WTC11 (cell line): ENCODE results near the gene ASCC3. TPM values are rescaled to one million over a fixed set of nuclear protein-coding genes. Genes with fewer than 3 reads are reported as not detected.

Experiments
- ATAC-seq: fragments of 200-7000 bp; cut with Tn5 transposase; 2 replicates; pipeline ENCODE4 v1.10.0; 2021; ENCODE audit warnings: mild to moderate bottlenecking, moderate library complexity
- CTCF ChIA-PET: fragments of 300-600 bp; sonication (Branson Sonifier 250); formaldehyde crosslinking; loops from one replicate; lab custom pipeline; 2021; ENCODE audit warnings: antibody characterized with exemption; lab: Charles Lee
- POLR2A ChIA-PET: fragments of 350-600 bp; sonication (Branson Sonifier 250); formaldehyde crosslinking; loops from one replicate; lab custom pipeline; 2021; ENCODE audit warnings: antibody characterized with exemption; lab: Charles Lee
- DNase-seq: peaks from one replicate; pipeline ENCODE4 v3.0.0; 2021; ENCODE audit warnings: low spot score
- H3K27ac Mint-ChIP-seq: 2 replicates; pipeline ENCODE4 v1.8.0; 2021; ENCODE audit warnings: mixed read lengths
- H3K27me3 Mint-ChIP-seq: 2 replicates; pipeline ENCODE4 v1.8.0; 2021; ENCODE audit warnings: low read depth, mild to moderate bottlenecking, moderate library complexity, mixed read lengths
- H3K36me3 Mint-ChIP-seq: 2 replicates; pipeline ENCODE4 v1.8.0; 2021; ENCODE audit warnings: mixed read lengths
- H3K4me1 Mint-ChIP-seq: 2 replicates; pipeline ENCODE4 v1.8.0; 2022; ENCODE audit warnings: mixed read lengths
- H3K4me3 Mint-ChIP-seq: 2 replicates; pipeline ENCODE4 v1.8.0; 2021; ENCODE audit warnings: mild to moderate bottlenecking, moderate library complexity, mixed read lengths
- H3K9me3 Mint-ChIP-seq: 2 replicates; pipeline ENCODE4 v1.8.0; 2021; ENCODE audit warnings: mixed read lengths
- CREM ChIP-seq: sonication (generic); formaldehyde crosslinking; IDR thresholded peaks from 2 replicates; pipeline ENCODE4 v1.8.1; 2022; ENCODE audit warnings: mild to moderate bottlenecking, missing genetic modification reagents, moderate library complexity
- EMX1 ChIP-seq: fragments of 250-450 bp; sonication (Bioruptor Pico); IDR thresholded peaks from 2 replicates; pipeline ENCODE4 v1.8.0; 2021; ENCODE audit warnings: mild to moderate bottlenecking
- FOXJ3 ChIP-seq: sonication (generic); formaldehyde crosslinking; IDR thresholded peaks from 2 replicates; pipeline ENCODE4 v1.9.0; 2021; ENCODE audit warnings: missing genetic modification reagents, mild to moderate bottlenecking, borderline replicate concordance
- FOXK1 ChIP-seq: sonication (generic); formaldehyde crosslinking; IDR thresholded peaks from 2 replicates; pipeline ENCODE4 v1.8.0; 2022; ENCODE audit warnings: mild to moderate bottlenecking, moderate library complexity, missing genetic modification reagents
- GTF2I ChIP-seq: fragments of 250-450 bp; sonication (Bioruptor Pico); conservative IDR thresholded peaks from 2 replicates; pipeline ENCODE4 v1.4.0; 2021; ENCODE audit warnings: mild to moderate bottlenecking
- HMGA2 ChIP-seq: fragments of 250-450 bp; sonication (Bioruptor Pico); IDR thresholded peaks from 2 replicates; pipeline ENCODE4 v1.4.0; 2021; ENCODE audit warnings: mild to moderate bottlenecking, moderate library complexity
- KAT7 ChIP-seq: sonication (generic); formaldehyde crosslinking; IDR thresholded peaks from 2 replicates; pipeline ENCODE4 v1.8.1; 2023; ENCODE audit warnings: missing genetic modification reagents, mild to moderate bottlenecking, borderline replicate concordance
- RELA ChIP-seq: sonication (generic); formaldehyde crosslinking; IDR thresholded peaks from 2 replicates; pipeline ENCODE4 v1.8.1; 2022; ENCODE audit warnings: missing genetic modification reagents, mild to moderate bottlenecking, borderline replicate concordance
- RORB ChIP-seq: fragments of 250-450 bp; sonication (Bioruptor Pico); IDR thresholded peaks from 2 replicates; pipeline ENCODE4 v1.9.0; 2021; ENCODE audit warnings: mild to moderate bottlenecking
- SP1 ChIP-seq: sonication (generic); formaldehyde crosslinking; conservative IDR thresholded peaks from 2 replicates; pipeline ENCODE4 v1.8.1; 2022; ENCODE audit warnings: missing genetic modification reagents
- ZBTB21 ChIP-seq: sonication (generic); formaldehyde crosslinking; IDR thresholded peaks from 2 replicates; pipeline ENCODE4 v1.8.1; 2023; ENCODE audit warnings: mild to moderate bottlenecking, missing genetic modification reagents, borderline replicate concordance
- ZNF121 ChIP-seq: sonication (generic); formaldehyde crosslinking; IDR thresholded peaks from 2 replicates; pipeline ENCODE4 v1.8.0; 2023; ENCODE audit warnings: missing genetic modification reagents
- ZNF396 ChIP-seq: fragments of 250-450 bp; sonication (Bioruptor Pico); IDR thresholded peaks from 2 replicates; pipeline ENCODE4 v1.8.0; 2021; ENCODE audit warnings: mild to moderate bottlenecking, moderate library complexity, borderline replicate concordance
- ZNF416 ChIP-seq: fragments of 250-450 bp; sonication (Bioruptor Pico); IDR thresholded peaks from 2 replicates; pipeline ENCODE4 v1.9.0; 2021; ENCODE audit warnings: mild to moderate bottlenecking, inconsistent platforms
- total RNA-seq: library from RNA; stranded (reverse); gene quantifications from 3 replicates; pipeline ENCODE4 v1.2.3, GENCODE V29; 2021
- TF ChIP-seq, protein P1 (sequence below): sonication (generic); formaldehyde crosslinking; IDR thresholded peaks from 2 replicates; pipeline ENCODE4 v1.8.1; 2023; ENCODE audit warnings: mild to moderate bottlenecking, moderate library complexity, missing genetic modification reagents
- TF ChIP-seq, protein P2 (sequence below): sonication (generic); formaldehyde crosslinking; IDR thresholded peaks from 2 replicates; pipeline ENCODE4 v1.8.1; 2023; ENCODE audit warnings: mild to moderate bottlenecking, missing genetic modification reagents, borderline replicate concordance
- TF ChIP-seq, protein P3 (sequence below): sonication (generic); formaldehyde crosslinking; IDR thresholded peaks from 2 replicates; pipeline ENCODE4 v1.8.0; 2022; ENCODE audit warnings: mild to moderate bottlenecking, missing genetic modification reagents
- TF ChIP-seq, protein P4 (sequence below): sonication (generic); formaldehyde crosslinking; IDR thresholded peaks from 2 replicates; pipeline ENCODE4 v1.8.0; 2022; ENCODE audit warnings: mild to moderate bottlenecking, missing genetic modification reagents
- TF ChIP-seq, protein P5 (sequence below): sonication (generic); formaldehyde crosslinking; IDR thresholded peaks from 2 replicates; pipeline ENCODE4 v1.8.0; 2022; ENCODE audit warnings: mild to moderate bottlenecking, missing genetic modification reagents
- TF ChIP-seq, protein P6 (sequence below): sonication (generic); formaldehyde crosslinking; IDR thresholded peaks from 2 replicates; pipeline ENCODE4 v1.8.1; 2022; ENCODE audit warnings: low read depth, missing genetic modification reagents, borderline replicate concordance
- TF ChIP-seq, protein P7 (sequence below): fragments of 250-450 bp; sonication (Bioruptor Pico); IDR thresholded peaks from 2 replicates; pipeline ENCODE4 v1.9.0; 2021; ENCODE audit warnings: mild to moderate bottlenecking

The ASCC3 gene
- total RNA-seq, 1 experiment from 2014 or later: 80.7 TPM

DNA sequence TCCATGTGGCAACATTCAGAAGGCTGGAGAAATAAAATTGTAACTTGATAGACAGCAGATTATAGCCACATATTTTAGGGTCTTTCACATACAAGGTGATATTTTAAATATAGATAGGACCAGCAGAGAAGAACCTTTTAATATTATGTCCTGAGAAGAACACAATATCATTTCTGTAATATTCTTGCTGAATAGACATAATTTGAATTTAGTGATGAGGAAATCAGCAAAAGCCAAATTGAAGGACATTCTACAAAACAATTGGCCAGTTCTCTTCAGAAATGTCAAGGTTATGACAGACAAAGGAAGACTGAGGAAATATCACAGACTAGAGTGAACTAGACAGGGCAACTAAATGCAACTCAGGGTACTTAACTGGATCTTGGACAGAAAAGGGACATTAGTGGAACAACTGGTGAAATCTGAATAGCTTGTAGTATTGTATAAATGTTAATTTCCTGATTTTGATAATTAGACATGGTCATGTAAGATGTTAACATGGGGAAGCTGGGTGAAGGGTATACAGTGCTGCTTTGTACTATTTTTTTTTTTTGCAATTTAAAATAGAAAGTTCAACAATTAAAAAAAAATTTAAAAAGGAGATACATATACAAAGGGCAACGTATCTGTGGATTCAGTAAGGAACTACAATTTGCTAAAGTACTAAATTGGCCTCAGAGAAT lies 281.9 kb downstream of the ASCC3 start (continued):
- TF ChIP-seq, protein P1, sequence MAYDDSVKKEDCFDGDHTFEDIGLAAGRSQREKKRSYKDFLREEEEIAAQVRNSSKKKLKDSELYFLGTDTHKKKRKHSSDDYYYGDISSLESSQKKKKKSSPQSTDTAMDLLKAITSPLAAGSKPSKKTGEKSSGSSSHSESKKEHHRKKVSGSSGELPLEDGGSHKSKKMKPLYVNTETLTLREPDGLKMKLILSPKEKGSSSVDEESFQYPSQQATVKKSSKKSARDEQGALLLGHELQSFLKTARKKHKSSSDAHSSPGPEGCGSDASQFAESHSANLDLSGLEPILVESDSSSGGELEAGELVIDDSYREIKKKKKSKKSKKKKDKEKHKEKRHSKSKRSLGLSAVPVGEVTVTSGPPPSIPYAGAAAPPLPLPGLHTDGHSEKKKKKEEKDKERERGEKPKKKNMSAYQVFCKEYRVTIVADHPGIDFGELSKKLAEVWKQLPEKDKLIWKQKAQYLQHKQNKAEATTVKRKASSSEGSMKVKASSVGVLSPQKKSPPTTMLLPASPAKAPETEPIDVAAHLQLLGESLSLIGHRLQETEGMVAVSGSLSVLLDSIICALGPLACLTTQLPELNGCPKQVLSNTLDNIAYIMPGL (CRISPR knock-in tag): no peak
- TF ChIP-seq RELA: no peak
- TF ChIP-seq RORB (CRISPR knock-in tag): no peak
- TF ChIP-seq, protein P2, sequence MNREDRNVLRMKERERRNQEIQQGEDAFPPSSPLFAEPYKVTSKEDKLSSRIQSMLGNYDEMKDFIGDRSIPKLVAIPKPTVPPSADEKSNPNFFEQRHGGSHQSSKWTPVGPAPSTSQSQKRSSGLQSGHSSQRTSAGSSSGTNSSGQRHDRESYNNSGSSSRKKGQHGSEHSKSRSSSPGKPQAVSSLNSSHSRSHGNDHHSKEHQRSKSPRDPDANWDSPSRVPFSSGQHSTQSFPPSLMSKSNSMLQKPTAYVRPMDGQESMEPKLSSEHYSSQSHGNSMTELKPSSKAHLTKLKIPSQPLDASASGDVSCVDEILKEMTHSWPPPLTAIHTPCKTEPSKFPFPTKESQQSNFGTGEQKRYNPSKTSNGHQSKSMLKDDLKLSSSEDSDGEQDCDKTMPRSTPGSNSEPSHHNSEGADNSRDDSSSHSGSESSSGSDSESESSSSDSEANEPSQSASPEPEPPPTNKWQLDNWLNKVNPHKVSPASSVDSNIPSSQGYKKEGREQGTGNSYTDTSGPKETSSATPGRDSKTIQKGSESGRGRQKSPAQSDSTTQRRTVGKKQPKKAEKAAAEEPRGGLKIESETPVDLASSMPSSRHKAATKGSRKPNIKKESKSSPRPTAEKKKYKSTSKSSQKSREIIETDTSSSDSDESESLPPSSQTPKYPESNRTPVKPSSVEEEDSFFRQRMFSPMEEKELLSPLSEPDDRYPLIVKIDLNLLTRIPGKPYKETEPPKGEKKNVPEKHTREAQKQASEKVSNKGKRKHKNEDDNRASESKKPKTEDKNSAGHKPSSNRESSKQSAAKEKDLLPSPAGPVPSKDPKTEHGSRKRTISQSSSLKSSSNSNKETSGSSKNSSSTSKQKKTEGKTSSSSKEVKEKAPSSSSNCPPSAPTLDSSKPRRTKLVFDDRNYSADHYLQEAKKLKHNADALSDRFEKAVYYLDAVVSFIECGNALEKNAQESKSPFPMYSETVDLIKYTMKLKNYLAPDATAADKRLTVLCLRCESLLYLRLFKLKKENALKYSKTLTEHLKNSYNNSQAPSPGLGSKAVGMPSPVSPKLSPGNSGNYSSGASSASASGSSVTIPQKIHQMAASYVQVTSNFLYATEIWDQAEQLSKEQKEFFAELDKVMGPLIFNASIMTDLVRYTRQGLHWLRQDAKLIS (CRISPR knock-in tag): no peak
- TF ChIP-seq, protein P3, sequence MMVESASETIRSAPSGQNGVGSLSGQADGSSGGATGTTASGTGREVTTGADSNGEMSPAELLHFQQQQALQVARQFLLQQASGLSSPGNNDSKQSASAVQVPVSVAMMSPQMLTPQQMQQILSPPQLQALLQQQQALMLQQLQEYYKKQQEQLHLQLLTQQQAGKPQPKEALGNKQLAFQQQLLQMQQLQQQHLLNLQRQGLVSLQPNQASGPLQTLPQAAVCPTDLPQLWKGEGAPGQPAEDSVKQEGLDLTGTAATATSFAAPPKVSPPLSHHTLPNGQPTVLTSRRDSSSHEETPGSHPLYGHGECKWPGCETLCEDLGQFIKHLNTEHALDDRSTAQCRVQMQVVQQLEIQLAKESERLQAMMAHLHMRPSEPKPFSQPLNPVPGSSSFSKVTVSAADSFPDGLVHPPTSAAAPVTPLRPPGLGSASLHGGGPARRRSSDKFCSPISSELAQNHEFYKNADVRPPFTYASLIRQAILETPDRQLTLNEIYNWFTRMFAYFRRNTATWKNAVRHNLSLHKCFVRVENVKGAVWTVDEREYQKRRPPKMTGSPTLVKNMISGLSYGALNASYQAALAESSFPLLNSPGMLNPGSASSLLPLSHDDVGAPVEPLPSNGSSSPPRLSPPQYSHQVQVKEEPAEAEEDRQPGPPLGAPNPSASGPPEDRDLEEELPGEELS (CRISPR knock-in tag): no peak

DNA sequence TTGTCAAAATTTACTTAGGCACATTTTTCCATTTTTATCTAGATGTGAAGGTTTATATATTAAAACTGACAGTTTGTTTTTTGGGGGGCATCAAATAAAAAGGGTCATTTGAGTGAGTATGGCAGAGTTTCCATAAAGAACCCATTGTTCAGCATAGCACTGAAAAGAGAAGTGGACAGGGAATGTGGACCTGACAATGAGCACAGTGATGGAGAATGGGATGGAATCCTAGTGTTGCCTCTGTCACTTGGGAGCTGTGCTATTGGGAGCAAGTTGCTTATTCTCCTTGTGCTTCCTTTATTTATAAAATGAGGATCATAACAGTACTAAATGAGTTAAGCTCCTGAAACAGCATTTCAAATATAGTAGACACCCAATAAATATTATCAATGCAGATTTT lies 285.7 kb downstream of the ASCC3 start:
- H3K4me3 Mint-ChIP-seq: no peak overlapping the region
- no peaks in the 10 kb centered on the region for H3K27me3 Mint-ChIP-seq
- no peak overlapping the region for H3K27ac Mint-ChIP-seq
- peaks cover 2% of the 10 kb centered on the region; the same call in 1 of the 2 replicates for H3K36me3 Mint-ChIP-seq
- CTCF ChIA-PET: no interaction called here
- TF ChIP-seq ZNF416 (CRISPR knock-in tag) (no peak), FOXJ3 (CRISPR knock-in tag) (no peak), SP1 (CRISPR knock-in tag) (no peak), KAT7 (CRISPR knock-in tag) (no peak), EMX1 (CRISPR knock-in tag) (no peak)
- TF ChIP-seq, protein P4, sequence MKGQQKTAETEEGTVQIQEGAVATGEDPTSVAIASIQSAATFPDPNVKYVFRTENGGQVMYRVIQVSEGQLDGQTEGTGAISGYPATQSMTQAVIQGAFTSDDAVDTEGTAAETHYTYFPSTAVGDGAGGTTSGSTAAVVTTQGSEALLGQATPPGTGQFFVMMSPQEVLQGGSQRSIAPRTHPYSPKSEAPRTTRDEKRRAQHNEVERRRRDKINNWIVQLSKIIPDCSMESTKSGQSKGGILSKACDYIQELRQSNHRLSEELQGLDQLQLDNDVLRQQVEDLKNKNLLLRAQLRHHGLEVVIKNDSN (CRISPR knock-in tag): no peak
- TF ChIP-seq, protein P5, sequence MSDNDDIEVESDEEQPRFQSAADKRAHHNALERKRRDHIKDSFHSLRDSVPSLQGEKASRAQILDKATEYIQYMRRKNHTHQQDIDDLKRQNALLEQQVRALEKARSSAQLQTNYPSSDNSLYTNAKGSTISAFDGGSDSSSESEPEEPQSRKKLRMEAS (CRISPR knock-in tag): no peak
- POLR2A ChIA-PET: no interaction called here
- H3K9me3 Mint-ChIP-seq: no peaks in the 10 kb centered on the region
- peaks cover 6% of the 10 kb centered on the region; the same call in 1 of the 2 replicates for H3K4me1 Mint-ChIP-seq
- DNase-seq (no peak), ATAC-seq (no peak)

DNA sequence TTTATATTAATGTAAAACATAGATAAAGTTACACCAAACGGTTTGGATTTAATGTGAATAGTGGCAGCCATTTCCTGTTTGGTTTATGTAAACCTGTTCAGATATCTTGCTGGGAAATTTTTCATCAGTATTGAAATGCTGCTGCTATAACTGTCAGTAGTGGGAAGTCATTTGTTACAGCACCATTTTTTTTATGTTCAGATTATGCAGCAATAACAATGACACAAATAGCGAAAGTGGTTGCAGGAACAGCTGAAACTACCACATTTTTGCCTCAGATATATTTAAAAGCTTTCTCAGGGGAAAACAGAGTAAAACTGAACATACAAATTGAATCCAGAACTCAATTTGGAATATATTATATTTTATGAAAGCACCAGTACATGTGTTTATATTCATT lies 287.6 kb downstream of the ASCC3 start:
- H3K4me1 Mint-ChIP-seq: peaks cover 6% of the 10 kb centered on the region; the same call in 1 of the 2 replicates
- no peak for DNase-seq
- no peaks in the 10 kb centered on the region for H3K27me3 Mint-ChIP-seq
- H3K36me3 Mint-ChIP-seq: peaks cover 16% of the 10 kb centered on the region
- no peak for ATAC-seq
- peaks cover 3% of the 10 kb centered on the region; the same call in 1 of the 2 replicates for H3K9me3 Mint-ChIP-seq
- ChIA-PET POLR2A (no interaction called here), CTCF (no interaction called here)
- H3K27ac Mint-ChIP-seq: no peak overlapping the region
- H3K4me3 Mint-ChIP-seq: no peak overlapping the region
- no peak for TF ChIP-seq ZNF121 (CRISPR knock-in tag)
- TF ChIP-seq ZBTB21 (CRISPR knock-in tag): no peak
- no peak for TF ChIP-seq CREM (CRISPR knock-in tag)
- no peak for TF ChIP-seq HMGA2
- TF ChIP-seq GTF2I (CRISPR knock-in tag): no peak
- TF ChIP-seq ZNF396 (CRISPR knock-in tag): no peak
- TF ChIP-seq, protein P6, sequence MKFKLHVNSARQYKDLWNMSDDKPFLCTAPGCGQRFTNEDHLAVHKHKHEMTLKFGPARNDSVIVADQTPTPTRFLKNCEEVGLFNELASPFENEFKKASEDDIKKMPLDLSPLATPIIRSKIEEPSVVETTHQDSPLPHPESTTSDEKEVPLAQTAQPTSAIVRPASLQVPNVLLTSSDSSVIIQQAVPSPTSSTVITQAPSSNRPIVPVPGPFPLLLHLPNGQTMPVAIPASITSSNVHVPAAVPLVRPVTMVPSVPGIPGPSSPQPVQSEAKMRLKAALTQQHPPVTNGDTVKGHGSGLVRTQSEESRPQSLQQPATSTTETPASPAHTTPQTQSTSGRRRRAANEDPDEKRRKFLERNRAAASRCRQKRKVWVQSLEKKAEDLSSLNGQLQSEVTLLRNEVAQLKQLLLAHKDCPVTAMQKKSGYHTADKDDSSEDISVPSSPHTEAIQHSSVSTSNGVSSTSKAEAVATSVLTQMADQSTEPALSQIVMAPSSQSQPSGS: no peak
- TF ChIP-seq FOXK1: no peak
- TF ChIP-seq, protein P7, sequence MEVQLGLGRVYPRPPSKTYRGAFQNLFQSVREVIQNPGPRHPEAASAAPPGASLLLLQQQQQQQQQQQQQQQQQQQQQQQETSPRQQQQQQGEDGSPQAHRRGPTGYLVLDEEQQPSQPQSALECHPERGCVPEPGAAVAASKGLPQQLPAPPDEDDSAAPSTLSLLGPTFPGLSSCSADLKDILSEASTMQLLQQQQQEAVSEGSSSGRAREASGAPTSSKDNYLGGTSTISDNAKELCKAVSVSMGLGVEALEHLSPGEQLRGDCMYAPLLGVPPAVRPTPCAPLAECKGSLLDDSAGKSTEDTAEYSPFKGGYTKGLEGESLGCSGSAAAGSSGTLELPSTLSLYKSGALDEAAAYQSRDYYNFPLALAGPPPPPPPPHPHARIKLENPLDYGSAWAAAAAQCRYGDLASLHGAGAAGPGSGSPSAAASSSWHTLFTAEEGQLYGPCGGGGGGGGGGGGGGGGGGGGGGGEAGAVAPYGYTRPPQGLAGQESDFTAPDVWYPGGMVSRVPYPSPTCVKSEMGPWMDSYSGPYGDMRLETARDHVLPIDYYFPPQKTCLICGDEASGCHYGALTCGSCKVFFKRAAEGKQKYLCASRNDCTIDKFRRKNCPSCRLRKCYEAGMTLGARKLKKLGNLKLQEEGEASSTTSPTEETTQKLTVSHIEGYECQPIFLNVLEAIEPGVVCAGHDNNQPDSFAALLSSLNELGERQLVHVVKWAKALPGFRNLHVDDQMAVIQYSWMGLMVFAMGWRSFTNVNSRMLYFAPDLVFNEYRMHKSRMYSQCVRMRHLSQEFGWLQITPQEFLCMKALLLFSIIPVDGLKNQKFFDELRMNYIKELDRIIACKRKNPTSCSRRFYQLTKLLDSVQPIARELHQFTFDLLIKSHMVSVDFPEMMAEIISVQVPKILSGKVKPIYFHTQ (CRISPR knock-in tag): no peak
